ENCODE measurements around the gene PCDHB15.

- TF ChIP-seq, protein P1, sequence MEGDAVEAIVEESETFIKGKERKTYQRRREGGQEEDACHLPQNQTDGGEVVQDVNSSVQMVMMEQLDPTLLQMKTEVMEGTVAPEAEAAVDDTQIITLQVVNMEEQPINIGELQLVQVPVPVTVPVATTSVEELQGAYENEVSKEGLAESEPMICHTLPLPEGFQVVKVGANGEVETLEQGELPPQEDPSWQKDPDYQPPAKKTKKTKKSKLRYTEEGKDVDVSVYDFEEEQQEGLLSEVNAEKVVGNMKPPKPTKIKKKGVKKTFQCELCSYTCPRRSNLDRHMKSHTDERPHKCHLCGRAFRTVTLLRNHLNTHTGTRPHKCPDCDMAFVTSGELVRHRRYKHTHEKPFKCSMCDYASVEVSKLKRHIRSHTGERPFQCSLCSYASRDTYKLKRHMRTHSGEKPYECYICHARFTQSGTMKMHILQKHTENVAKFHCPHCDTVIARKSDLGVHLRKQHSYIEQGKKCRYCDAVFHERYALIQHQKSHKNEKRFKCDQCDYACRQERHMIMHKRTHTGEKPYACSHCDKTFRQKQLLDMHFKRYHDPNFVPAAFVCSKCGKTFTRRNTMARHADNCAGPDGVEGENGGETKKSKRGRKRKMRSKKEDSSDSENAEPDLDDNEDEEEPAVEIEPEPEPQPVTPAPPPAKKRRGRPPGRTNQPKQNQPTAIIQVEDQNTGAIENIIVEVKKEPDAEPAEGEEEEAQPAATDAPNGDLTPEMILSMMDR (IDR thresholded peaks at IDR 0.05) = no peak
- no peak for TF ChIP-seq POLR2A (IDR thresholded peaks at IDR 0.05)
Observed at GRCh38 chr5:141241496-141241895, 3.7 kb upstream of the PCDHB15 start.
